GM19025 (cell line): Measurements from ENCODE around the gene PEX10.
"Not testable (repeated sequence)": the region's sequence is repeated elsewhere in the genome, so short reads cannot be mapped to it uniquely, and the experiment has no call there.

ENCODE experiments used
- ATAC-seq: cut with Tn5 transposase; IDR thresholded peaks from one replicate; pipeline ENCODE4 v1.9.1; 2021; ENCODE audit warnings: mild to moderate bottlenecking, low read depth, moderate library complexity; ENCODE audit not compliant: unreplicated experiment

The PEX10 gene

DNA sequence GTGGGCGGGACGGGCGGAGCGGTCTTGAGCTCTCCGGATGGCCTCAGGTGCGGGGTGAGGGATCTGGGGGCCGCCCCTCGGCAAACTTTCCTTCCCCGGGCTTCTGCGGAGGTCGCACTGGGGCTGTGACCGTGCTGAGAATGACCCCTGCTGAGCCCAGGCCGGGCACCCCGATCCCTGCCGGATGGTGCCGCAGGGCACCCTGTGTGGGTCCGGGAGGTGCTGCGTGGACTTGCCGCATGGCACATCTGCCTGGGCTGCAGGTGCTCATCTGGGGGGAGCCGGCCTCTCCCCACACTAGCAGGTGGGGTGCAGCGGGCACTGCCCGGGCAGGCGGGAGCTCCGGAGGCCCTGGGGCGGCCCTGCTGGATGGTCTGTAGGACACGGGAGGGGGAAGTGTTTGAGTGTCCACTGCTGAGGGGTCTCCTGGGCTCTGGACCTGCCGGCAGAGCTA lies 31.8 kb upstream of the PEX10 start:
- no peak for ATAC-seq

DNA sequence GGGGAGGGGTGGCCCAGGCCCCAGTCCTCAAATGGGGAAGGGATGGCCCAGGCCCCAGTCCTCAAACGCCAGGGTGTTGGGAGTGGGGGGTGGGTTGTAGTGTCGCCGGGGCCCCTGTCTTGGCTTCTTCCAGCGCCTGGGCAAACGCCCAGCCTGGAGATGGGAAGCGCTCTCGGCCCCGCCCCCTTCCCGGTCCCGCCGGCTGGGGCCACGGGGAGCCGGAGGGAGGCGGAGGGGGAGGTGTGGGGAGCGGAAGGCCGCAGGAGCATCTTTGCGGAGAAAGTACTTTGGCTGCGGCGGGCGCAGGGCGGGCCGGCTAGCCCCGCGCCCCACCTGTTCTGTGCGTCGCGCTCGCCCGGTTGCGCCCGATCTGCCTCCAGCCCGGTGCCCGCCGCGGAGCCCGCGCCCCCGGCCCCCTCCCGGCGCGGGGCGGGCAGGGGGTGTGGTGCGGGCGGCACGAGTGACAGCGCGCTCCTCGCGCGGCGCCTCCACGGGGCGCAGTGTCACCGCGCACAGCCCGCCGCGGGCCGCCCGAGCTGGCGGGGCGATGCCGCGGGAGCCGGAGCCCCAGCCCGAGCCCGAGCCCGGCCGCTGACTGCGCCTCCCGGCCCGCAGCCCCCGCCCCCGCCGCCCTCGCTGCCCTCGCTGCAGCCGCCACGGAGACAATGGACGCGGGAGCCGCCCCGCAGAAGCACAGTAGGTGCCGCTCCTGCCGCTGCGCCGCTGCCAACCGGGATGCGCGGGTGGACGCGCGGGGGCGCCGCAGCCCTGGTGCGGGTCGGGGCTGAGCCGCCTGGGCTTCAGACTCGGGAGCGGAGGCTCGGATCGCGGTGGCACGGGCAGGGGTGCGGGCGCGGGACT lies 31.1 kb upstream of the PEX10 start:
- ATAC-seq = no peak

DNA sequence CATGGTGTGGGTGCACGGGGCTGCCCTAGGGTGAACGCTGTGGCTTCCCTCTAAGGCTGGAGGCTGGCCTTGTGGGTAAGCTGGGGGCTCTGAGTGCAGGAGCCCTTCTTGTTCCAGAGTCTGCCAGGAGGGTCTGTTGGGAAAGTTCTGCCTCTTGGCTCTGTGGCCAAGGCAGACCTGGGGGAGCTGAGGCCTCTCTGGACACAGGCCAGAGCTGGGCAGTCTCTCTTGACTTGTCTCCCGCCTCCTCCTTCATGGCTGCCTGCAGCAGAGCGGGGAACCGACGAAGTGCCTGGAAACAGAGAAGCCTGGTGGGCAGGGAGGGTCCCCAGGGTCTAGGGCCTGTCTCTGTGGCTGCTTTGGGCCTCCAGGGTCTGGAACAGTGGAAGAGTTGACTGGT lies 30.3 kb upstream of the PEX10 start:
- no peak for ATAC-seq

DNA sequence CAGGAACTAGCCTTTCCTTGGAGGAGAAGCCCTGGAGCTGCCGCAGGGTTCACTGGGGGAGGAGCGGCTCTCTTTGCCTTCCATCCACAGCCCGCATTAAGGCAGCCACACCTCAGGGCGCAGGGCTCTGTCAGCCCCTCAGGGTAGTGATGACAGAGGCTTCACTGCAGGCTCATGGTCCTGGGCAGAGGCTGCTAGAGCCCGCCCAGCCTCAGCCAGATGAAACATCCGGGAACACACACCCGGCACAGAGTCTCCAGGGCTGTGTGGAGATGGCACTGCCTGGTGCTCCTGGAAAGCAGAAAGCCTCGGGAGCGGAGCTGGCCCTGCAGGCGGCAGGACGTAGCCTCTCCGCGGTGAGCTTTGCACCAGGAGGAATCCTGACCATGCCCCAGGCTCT lies 29.4 kb upstream of the PEX10 start:
- ATAC-seq = no peak

DNA sequence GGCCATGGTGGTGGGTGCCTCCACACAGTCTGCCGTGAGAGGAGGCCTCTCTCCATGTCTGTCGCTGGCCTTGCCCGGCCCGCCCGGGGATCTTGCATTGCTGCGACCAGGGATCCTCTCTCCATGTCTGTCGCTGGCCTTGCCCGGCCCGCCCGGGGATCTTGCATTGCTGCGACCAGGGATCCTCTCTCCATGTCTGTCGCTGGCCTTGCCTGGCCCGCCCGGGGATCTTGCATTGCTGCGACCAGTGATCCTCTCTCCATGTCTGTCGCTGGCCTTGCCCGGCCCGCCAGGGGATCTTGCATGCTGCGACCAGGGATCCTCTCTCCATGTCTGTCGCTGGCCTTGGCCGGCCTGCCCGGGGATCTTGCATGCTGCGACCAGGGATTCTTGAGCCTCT lies 28.0 kb upstream of the PEX10 start:
- not testable (repeated sequence) for ATAC-seq

DNA sequence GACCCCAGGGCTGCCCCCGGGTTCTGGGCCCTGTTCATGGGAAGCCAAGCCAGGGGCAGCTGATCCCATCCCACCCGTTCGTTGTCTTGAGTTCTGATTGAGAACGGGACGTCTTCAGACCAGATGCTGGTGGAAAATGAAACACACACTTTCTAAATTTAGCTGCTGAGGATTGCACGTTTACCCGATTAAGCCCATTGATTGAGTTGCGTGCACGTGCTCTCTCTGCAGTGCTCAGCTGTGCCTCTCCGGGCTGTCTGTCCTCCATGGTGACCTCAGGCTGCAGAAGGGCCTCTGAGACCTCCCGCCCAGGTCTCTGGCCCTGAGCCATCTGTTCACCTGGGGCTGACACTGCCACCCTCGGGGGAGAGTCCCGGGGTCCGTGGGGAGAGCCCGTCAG lies 27.0 kb upstream of the PEX10 start:
- ATAC-seq = no peak

DNA sequence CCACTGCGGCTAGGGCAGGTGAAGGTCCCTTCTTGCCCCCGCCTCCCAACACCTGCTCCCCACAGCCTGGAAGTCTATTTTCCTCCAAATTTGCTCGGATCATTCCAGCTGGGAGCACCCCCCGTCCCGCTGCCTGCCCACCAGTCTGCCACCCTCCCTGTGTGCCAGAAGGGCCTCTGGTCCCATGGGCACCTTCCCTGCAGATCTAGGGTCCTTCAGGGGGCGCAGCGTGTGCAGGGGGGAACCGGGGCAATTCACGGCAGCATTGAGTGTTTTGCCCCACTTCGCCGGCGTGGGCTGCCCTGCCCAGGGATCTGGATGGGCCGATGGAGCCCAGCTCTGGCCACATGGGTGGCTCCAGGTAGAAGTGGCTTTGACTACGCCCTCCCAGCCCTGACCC lies 26.3 kb upstream of the PEX10 start:
- ATAC-seq = no peak

DNA sequence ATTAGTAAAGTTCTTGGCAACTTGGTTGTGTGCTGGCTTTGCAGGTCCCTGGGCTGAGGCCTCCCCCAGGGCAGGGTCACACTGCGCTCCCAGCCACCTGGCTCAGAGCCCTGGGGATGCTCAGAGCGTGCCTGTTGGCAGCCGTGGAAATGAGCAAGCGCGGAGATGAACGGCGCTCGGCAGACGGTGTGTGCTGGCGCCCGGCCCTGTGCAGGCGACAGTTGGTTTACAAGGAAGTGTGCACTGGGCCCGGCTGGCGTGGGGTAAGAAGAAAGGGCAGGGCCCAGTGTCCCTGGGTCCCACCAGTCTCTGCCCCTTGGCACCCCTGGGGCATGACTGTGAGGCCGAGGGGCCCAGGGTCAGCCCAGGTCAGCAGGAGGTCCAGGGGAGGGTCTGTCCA lies 25.7 kb upstream of the PEX10 start:
- ATAC-seq = no peak

DNA sequence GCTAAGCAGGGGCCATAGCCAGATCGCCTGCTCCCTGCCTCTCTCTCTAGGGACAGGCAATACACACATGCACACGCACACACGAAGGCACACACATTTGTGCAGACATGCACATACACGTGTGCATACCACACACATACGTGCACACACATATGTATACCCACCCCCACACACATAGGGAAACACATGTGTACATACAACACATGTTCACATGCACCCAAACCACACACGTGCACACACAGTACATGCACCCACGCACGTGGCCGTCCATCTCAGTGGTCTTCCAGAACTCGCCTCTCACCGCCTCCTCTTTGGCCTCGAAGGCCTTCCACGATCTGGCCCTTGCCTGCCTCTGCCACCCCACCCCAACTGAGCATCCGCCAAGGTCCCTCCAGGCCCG lies 25.3 kb upstream of the PEX10 start:
- ATAC-seq = no peak

DNA sequence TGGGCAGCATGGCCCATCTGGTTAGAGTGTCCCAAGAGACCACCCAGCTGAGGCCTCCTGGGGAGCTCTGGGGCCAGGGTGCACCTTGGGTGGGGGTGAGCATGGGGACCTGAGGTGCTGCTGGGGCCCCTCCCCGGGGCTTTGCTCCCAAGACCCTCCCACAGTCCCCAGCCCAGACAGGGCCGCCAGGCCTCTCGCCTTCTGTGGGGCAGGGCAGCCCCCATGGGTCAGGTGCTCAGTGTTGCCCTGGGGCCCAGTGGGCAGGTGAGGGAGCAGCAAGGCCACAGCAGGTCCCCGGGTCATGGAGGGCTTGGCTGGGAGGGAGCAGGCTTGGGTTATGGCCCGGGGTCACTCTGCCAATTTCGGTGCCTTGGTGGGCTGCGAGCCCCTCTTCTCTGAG lies 24.5 kb upstream of the PEX10 start:
- ATAC-seq = no peak

DNA sequence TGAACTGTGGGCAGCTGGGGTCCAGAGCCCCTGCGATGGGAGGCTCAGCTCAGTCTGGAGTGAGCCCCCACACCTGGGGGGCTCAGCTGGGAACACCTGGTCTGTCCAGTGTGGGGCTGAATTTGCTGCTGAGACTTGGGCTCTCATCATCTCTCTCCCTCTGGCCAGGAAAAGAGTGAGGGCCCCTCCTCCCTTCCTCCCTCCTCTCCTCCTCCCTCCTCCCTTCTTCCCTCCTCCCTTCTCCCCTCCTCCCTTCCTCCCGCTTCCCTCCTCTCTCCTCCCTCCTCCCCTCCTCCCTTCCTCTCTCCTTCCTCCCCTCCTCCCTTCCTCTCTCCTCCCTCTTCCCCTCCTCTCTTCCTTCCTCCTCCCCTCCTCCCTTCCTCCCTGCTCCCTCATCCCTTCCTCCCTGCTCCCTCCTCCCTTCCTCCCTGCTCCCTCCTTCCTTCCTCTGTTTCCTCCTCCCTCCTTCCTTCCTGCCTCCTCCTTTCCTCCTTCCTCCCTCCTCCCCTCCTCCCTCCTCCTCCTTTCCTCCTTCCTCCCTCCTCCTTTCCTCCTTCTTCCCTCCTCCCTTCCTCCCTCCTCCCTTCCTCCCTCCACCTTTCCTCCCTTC lies 23.5 kb upstream of the PEX10 start:
- ATAC-seq = no peak

DNA sequence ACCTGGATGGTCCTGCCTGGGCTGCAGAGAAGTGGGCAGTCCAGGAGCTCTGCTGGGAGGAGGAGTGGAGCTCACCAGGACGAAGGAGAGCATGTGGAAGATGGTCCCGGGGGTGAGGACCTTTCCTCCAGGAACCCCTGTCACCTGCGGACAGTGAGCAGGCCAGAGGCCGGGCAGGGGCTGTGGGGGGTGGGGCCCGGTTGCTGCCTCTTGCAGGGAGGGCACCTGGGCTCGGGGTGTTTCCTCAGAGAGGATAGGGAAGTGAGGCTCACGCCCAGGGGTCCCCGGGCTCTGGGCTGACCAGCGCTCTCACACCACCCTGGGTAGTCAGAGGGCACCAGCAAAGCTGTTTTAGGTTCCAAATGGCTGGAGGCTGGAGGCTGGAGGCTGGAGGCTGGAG lies 22.7 kb upstream of the PEX10 start:
- ATAC-seq = no peak

DNA sequence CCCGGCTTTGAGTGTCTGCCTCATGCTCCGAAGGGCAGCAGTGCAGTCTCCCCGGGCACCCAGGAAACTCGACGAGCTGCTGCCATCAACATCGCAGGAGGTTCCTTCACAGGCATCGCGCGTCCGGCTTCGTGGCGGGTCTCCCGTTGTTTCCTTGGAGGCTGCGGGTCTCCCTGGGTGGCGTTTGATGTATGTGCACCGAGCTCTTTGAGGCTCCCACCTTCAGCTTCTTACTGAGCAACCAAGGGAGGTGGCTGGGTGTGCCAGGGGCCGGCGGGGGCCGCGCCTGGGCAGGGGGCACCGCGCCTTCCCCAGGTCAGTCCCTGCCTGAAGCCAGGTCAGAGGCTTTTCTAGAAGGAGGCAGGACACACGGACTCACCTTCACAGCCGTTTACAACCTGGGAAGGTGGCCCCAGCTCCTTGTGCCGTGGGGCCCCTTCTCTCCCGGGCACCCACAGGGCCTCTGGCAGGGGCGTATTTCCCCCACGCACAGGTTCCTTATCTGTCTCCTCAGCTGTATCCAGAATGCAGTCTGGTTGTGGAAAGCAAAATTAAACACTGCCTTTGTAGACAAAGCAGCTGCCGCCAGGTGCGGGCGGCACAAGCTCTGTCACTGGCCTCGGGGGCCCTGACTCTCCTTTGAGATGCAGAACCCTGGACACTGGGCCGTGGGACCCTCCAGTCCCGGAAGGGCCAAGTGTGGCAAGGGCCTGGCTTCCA lies 21.7 kb upstream of the PEX10 start:
- ATAC-seq = no peak

DNA sequence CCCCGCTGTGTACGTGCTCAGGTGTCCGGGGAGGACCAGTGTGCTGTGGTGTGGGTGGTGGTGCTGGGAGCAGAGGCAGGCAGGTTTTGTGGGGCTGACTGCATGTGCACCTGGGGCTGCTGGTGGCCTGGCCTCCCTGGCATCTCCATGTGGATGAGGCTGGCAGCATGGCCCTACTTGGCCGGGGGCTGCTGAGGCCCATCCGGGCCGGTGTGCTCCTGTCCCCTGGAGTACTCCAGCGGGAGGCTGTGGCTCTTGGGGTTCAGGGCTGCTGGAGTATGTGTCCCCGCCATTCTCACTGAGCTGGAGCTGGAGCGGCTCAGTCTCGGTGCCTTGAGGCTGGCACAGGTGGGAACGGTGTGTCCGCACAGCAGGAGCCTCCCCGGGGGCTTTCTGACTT lies 20.8 kb upstream of the PEX10 start:
- no peak for ATAC-seq

DNA sequence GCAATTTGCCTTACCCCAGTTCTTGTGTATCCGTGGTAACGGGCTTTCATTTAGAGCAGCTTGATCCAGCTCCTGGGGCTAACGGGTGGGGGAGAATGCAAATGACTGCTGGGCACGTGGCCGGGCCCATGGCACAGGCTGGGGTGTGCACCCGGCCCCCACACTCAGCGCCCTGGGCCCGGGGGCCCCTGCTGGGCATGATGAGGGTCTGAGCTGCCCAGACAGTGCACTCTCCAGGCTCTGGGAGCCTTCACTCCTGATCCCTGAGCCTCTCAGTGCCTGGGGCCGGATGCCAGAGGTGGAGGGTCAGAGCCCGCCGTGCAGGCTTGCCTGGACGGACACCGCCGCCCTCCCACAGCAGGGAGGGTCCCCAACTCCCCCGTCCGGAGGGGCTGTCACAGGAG lies 20.1 kb upstream of the PEX10 start:
- no peak for ATAC-seq

DNA sequence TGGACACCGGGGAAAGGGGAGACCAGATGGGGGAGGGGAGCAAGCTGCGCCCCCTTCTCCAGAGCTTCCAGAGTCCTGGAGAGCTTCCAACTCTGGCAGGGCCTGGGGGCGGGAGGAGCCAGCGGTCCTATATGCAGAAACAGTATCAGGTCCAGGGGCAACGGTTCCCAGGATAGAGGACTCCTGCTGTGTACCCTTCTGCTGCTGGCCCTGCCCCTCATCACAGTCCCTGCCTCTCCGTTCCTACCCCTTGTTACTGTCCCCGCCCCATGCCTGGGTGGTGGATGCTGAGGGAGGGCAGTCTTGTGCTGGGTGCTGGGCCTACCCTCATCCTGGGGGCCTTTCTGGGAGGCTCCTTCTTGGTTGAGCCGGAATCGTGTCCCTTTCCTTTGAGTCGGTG lies 19.2 kb upstream of the PEX10 start:
- no peak for ATAC-seq

DNA sequence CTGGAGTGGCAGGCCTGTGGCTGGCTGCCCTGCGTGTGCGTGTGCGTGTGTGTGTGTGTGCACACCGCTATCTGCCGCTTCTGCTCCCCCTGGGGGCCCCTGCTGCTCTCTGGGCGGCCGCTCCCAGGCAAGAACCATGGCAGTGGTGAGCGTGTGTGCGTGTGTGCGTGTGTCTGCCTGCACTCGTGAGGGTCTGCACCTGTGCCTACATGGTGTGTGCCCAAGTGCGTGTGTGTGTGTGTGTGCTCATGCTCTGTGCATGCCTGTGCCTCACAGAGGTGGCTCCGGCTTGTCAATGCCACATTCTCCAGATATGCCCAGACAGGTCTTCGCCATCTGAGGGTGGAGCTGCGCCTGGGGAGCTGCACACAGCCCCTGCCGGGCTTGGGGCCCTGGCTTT lies 18.7 kb upstream of the PEX10 start:
- no peak for ATAC-seq

DNA sequence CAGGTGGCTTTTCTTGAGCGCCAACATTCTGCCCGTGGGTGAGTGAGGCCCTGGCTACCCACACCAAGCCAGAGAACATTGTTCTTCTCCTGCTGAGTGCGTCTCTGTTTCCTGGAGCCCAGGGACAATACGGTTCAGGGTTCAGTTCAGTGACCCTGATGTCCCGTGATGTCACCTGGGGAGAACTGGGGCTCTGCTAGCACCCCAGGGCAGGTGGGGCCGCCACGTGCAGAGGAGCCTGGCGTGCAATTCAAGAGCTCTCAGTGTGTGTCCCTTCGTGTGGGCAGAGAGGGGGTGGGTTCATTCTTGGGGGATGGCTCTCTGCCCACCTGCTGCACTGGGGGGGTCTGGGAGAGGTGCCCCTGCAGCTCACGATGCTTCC lies 18.2 kb upstream of the PEX10 start:
- ATAC-seq = no peak

DNA sequence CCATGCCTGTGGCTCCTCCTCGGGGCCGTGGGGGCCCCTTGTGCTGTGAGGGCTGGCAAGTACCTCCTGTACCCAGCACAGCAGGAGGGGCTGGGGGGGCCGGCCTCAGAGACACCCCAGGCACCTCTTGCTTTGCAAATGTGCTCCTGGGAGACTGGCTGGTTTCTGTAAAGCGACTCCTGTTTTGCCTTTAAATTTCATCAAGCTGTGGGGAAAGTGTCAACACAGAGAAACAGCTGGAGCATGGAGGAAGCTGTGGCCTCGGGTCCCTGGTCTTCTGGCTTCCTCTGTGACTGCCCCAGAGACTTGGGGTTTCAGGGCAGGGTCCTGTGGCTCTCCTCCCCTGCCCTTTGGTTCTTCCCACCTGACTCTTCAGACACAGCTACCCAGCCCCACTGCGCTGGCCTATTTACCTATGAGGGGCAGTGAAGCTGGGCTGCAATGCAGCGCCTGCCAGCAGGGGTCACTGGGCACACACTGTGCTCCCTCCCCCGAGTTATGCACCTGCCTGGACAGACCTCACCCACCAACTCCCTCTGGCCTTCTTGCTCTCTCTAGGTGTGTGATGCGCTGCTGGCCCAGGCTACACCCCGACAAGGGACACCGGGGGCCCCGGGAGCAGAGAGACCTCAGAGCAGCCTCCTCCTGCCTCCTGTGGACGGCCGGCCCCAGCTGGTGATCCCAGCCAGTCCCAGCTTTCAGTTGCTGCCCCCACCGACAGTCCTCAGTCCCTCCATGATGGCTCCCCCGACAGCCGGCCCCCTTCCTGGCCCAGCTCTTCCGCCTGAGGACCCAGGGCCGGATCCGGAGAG lies 17.6 kb upstream of the PEX10 start:
- ATAC-seq = no peak

DNA sequence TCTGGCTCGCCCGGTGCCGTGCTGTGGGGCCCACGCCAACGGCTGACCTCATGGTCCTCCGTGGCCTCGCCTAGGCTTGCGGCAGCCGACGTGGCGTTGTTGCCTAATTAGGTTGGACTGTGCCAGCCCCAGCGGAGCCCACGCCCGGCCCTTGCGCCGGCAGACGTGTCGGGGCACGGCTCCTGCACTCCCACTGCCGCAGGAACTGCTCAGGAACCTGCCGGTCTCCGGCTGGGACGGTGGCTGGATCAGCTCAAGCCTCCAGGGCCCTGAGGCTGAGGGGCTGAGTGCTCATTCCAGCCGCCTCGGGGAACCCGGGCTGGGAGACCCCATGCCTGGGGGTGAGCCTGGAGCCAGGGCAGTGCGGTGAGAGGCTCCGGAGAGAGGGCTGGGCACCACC lies 16.1 kb upstream of the PEX10 start:
- ATAC-seq = no peak

DNA sequence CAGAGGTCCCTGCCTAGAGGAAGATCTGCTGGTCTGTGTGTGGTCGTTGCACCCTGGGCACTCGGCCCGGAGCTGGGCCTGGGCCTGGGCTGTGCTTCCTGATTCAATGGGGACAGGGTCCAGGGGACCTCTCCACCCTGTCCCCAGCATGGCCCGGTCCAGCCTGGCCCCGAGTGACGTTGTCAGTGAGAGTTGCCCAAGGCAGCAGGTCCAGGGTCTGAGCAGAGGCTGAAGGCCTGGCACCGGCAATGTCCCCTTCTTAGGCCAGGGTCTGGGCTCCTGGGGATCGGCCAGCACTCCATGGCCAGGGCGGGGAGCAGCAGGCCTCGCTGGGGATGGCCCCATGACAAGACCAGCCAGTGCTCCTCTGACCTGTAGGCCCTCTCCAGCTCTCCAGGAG lies 15.6 kb upstream of the PEX10 start:
- ATAC-seq = no peak
